Measurements from ENCODE around the gene TCF4.

The TCF4 gene

GRCh38 chr18:55322178-55322735, 265.7 kb downstream of the TCF4 start:
- peak overlapping the region; percentile 68 for H3K9ac ChIP-seq (ENCODE audit: insufficient read length)
- H3K36me3 ChIP-seq (ENCODE audit: insufficient read depth, low read length) = no peaks in the 10 kb centered on the region
- H3K9me3 ChIP-seq (ENCODE audit: low read depth, low read length) = no peaks in the 10 kb centered on the region
- no peak for DNase-seq (ENCODE audit: low read depth, low spot score)
- TF ChIP-seq EZH2 (IDR thresholded peaks at IDR 0.05) = no peak
- TF ChIP-seq POLR2AphosphoS5 (IDR thresholded peaks at IDR 0.05; ENCODE audit: borderline replicate concordance, low read depth, low read length) = no peak
- no peak for TF ChIP-seq FOXP2 (optimal IDR thresholded peaks at IDR 0.05; ENCODE audit: control extremely low read depth, extremely low read length, insufficient read depth)
- H3K4me3 ChIP-seq = peak overlapping the region; percentile 85
- peak overlapping the region; percentile 87; the same call in 1 of the 2 replicates for H3K27ac ChIP-seq

DNA sequence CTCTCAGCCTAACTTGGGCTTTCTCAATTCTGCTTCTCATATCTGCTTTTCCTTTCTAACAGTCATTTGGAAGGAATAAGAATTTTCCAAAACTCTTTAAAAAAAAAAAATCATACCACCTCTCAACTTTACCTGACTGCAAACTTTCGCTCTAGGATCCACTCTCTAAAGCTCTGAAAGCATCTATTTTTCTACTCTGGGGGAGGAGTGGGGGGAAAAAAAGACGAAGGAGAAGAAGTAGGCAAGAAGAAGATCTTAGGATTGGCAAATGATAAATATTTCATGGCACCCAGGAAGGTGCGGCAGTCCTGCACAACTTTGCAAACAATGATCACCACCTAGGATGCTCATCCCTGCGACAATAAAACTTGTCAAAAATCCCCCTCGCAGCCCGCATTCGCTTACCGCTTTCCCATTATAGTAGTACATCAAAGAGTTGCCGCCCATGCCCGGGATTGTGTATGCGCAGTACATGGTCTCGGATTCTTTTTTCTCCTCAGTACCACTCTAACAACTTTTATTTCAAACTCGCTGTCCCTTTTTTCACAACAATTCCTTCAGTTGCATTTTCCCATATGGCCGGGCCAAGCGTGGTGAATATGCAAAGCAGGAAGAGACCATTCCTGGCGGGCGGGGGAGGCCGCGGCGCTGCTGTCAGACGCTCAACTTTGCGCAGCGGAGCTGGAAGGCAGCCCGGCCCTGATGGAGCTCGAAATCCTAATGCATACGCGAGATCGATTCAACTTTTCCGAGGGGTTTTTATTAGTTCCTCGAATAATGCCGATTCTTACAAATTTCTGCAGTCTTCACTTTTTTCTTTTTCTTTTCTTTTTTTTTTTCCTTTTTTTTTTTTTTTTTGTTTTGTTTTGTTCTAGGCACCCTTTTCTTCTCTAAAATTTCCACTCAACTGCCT, 266.5 kb downstream of the TCF4 start:
- Histone ChIP-seq H3K27ac (peak overlapping the region; percentile 87), H3K4me3 (peak overlapping the region; percentile 85), H3K9me3 (ENCODE audit: low read depth, low read length) (no peaks in the 10 kb centered on the region), H3K36me3 (ENCODE audit: insufficient read depth, low read length) (no peaks in the 10 kb centered on the region), H3K9ac (ENCODE audit: insufficient read length) (peak overlapping the region; percentile 79)
- TF ChIP-seq EZH2 (IDR thresholded peaks at IDR 0.05) (no peak), POLR2AphosphoS5 (IDR thresholded peaks at IDR 0.05; ENCODE audit: borderline replicate concordance, low read depth, low read length) (no peak; the same call in 1 of the 2 replicates), FOXP2 (optimal IDR thresholded peaks at IDR 0.05; ENCODE audit: control extremely low read depth, extremely low read length, insufficient read depth) (no peak)
- DNase-seq (ENCODE audit: low read depth, low spot score) = no peak

DNA sequence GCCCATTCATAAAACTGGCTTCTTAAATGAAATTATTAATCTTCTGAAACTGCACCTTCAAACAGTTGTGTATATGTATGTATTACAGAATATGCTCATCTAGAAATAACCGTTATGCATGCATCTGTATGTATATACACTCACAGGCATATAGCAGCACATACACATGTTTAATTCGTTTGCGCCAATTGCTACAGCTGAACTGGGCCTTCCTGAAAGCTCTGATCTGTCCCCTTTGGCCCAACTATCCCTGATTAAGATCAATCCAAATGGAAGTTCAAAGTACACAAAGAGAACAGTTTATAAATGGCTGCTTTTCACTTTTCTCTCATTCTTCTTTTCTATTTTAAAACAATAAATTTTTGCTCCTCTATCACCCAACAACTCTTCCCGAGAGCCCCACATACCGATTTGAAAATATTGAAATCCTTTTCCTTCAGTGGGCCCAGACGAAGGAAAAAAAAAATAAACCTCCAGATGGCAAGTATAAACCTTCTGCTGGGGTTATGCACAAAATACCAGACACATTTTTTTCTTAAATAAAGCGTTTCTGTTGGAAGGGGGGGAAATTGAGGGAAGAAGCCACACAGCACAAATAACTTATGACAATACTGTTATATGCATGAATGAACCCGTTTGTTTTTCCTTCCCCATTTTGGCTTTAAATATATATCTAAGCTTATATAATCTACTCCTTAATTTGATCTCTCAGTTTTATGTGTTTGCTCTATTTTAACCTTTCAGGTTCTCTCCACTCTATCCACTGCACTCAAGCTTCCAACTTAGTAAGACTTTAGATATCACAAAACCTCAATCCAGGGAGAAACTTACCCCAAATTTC, 267.3 kb downstream of the TCF4 start:
- H3K27ac ChIP-seq = peak overlapping the region; percentile 87
- no peaks in the 10 kb centered on the region for H3K9me3 ChIP-seq (ENCODE audit: low read depth, low read length)
- H3K36me3 ChIP-seq (ENCODE audit: insufficient read depth, low read length) = no peaks in the 10 kb centered on the region
- peak overlapping the region; percentile 85 for H3K4me3 ChIP-seq
- no peak for DNase-seq (ENCODE audit: low read depth, low spot score)
- TF ChIP-seq EZH2 (IDR thresholded peaks at IDR 0.05) (no peak), FOXP2 (optimal IDR thresholded peaks at IDR 0.05; ENCODE audit: control extremely low read depth, extremely low read length, insufficient read depth) (no peak), POLR2AphosphoS5 (IDR thresholded peaks at IDR 0.05; ENCODE audit: borderline replicate concordance, low read depth, low read length) (no peak)
- H3K9ac ChIP-seq (ENCODE audit: insufficient read length) = peak overlapping the region; percentile 79

GRCh38 chr18:55319459-55320193, 268.4 kb downstream of the TCF4 start:
- Histone ChIP-seq H3K36me3 (ENCODE audit: insufficient read depth, low read length) (no peaks in the 10 kb centered on the region), H3K9ac (ENCODE audit: insufficient read length) (peak overlapping the region; percentile 79), H3K4me3 (peak overlapping the region; percentile 85), H3K9me3 (ENCODE audit: low read depth, low read length) (no peaks in the 10 kb centered on the region), H3K27ac (peak overlapping the region; percentile 87)
- DNase-seq (ENCODE audit: low read depth, low spot score) = no peak
- TF ChIP-seq EZH2 (IDR thresholded peaks at IDR 0.05) = no peak

GRCh38 chr18:55318951-55319441, 269.0 kb downstream of the TCF4 start:
- peak overlapping the region; percentile 87 for H3K27ac ChIP-seq
- DNase-seq (ENCODE audit: low read depth, low spot score) = no peak
- peak overlapping the region; percentile 85 for H3K4me3 ChIP-seq
- peak overlapping the region; percentile 79 for H3K9ac ChIP-seq (ENCODE audit: insufficient read length)
- no peaks in the 10 kb centered on the region for H3K9me3 ChIP-seq (ENCODE audit: low read depth, low read length)
- no peaks in the 10 kb centered on the region for H3K36me3 ChIP-seq (ENCODE audit: insufficient read depth, low read length)
- TF ChIP-seq POLR2AphosphoS5 (IDR thresholded peaks at IDR 0.05; ENCODE audit: borderline replicate concordance, low read depth, low read length) (no peak), FOXP2 (optimal IDR thresholded peaks at IDR 0.05; ENCODE audit: control extremely low read depth, extremely low read length, insufficient read depth) (no peak), EZH2 (IDR thresholded peaks at IDR 0.05) (no peak)

DNA sequence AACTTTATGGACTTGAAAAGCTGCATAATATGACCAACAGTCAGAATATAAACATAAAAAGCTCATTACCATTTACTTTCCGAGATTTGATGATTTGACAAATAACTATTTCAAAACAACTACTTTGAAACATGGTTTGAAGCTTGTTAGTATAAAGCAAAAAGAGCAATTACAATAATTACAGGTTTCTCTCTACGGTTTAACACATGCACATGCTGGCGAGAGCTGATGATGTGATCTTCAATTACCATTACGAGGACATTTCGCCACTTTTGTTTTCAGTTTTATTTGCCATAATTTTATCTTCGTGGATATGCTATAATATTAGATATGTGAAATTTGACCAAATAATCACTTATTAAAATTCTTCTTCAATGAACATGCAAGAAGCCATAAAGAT, 270.1 kb downstream of the TCF4 start:
- Histone ChIP-seq H3K4me3 (peak overlapping the region; percentile 85), H3K9ac (ENCODE audit: insufficient read length) (no peak overlapping the region), H3K9me3 (ENCODE audit: low read depth, low read length) (no peaks in the 10 kb centered on the region), H3K36me3 (ENCODE audit: insufficient read depth, low read length) (no peaks in the 10 kb centered on the region), H3K27ac (no peak overlapping the region; the same call in 1 of the 2 replicates)
- TF ChIP-seq POLR2AphosphoS5 (IDR thresholded peaks at IDR 0.05; ENCODE audit: borderline replicate concordance, low read depth, low read length) (no peak), FOXP2 (optimal IDR thresholded peaks at IDR 0.05; ENCODE audit: control extremely low read depth, extremely low read length, insufficient read depth) (no peak), EZH2 (IDR thresholded peaks at IDR 0.05) (no peak)
- no peak for DNase-seq (ENCODE audit: low read depth, low spot score)

GRCh38 chr18:55317324-55317723, 270.7 kb downstream of the TCF4 start:
- H3K9ac ChIP-seq (ENCODE audit: insufficient read length) = no peak overlapping the region
- H3K27ac ChIP-seq = peak overlapping the region; percentile 70; the same call in 1 of the 2 replicates
- peak overlapping the region; percentile 85 for H3K4me3 ChIP-seq
- no peaks in the 10 kb centered on the region for H3K36me3 ChIP-seq (ENCODE audit: insufficient read depth, low read length)
- H3K9me3 ChIP-seq (ENCODE audit: low read depth, low read length) = no peaks in the 10 kb centered on the region
- DNase-seq (ENCODE audit: low read depth, low spot score) = no peak
- TF ChIP-seq EZH2 (IDR thresholded peaks at IDR 0.05) (no peak), FOXP2 (optimal IDR thresholded peaks at IDR 0.05; ENCODE audit: control extremely low read depth, extremely low read length, insufficient read depth) (no peak), POLR2AphosphoS5 (IDR thresholded peaks at IDR 0.05; ENCODE audit: borderline replicate concordance, low read depth, low read length) (no peak)
